LoVo (cell line): ENCODE data around the gene COX11.

ENCODE experiments used
- DNase-seq: peaks from one replicate; pipeline ENCODE4 v3.0.0-alpha.2; 2016; ENCODE audit warnings: low spot score

COX11 gene

GRCh38 chr17:54968262-54968987 is at the start of gene COX11, which contains the start of gene STXBP4:
TSS of gene COX11 (minus strand) at chr17:54968654. CDS start at chr17:54968646, 8 bp downstream.
TSS of gene STXBP4 (plus strand) at chr17:54968765. CDS start at chr17:54986220, 17,455 bp downstream.
- peak; percentile 95 for DNase-seq

DNA sequence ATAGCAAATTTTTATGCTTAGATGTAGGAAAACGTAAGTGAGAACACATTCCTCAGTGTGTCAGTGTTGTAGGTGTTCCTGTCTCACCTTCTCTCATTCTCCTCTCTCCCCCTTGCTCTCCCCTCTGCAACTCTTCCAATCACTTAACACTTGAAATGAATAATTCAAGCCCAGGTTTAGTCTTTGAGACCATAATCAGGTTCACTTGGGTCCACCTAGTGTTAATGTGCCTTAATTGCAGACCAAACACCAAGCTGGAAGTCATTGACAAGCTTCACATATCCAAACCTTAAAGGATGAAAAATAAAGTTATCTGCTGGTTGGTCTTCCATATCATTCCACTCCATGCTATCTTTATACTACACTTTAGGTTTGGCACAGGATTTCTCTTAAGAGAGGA is 37.1 kb upstream of the COX11 start:
- DNase-seq, result peak; percentile 6

GRCh38 chr17:55004484-55004883 is 36.0 kb upstream of the COX11 start:
- DNase-seq, result no peak

DNA sequence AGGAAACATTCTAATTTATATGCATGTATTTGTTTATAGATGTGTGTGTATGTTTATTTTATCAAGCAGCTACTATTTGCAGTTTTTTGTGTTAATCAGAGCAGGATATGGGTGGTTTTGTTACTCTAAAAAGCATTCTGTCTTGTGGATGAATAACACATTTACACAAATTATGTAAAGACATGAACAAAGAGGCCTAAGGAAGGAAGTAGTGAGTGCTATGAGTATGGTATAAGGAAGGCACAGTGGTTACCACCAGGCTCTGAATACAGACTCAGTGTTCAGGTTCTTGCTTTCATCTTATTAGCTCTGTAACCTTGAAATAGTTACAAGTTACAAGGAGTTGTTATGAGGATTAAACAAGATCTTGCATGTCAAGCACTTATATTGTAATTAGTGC is 34.0 kb upstream of the COX11 start:
- DNase-seq, result no peak

GRCh38 chr17:54996441-54996840 is 28.0 kb upstream of the COX11 start:
- DNase-seq, result no peak

DNA sequence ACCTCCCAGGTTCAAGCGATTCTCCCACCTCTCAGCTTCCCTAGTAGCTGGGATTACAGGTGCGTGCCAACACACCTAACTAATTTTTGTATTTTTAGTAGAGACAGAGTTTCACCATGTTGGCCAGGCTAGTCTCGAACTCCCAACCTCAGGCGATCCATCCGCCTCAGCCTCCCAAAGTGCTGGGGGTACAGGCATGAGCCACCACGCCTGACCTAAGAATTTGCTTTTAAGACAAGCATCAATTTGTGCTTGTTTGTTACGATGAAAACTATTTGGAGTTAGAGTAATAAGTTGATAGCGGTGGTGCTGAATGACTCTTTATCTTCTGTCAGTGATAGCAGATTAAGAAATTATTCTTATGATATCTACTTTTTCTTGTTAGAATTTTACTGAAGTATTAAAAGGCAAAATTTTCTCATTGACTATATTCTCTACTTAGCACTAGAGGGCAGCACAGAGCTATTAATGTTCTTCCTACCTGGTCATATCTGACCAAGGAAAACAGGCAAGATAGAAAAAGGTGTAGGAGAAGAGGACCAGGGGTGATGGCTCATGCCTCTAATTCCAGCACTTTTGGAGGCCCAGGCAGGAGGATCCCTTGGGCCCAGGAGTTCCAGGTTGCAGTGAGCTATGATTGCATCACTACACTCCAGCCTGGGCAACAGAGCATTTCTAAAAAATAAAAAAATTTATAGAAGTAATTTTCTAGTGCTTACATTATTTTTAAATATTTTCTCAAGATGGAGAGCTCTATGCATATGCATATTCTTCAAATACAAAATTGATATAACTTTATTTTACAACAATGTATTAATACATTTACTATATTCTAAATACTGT is 24.6 kb upstream of the COX11 start:
- DNase-seq, result peak; percentile 74

- no peak for DNase-seq
Observed at GRCh38 chr17:54991567-54991966, 23.1 kb upstream of the COX11 start.

DNA sequence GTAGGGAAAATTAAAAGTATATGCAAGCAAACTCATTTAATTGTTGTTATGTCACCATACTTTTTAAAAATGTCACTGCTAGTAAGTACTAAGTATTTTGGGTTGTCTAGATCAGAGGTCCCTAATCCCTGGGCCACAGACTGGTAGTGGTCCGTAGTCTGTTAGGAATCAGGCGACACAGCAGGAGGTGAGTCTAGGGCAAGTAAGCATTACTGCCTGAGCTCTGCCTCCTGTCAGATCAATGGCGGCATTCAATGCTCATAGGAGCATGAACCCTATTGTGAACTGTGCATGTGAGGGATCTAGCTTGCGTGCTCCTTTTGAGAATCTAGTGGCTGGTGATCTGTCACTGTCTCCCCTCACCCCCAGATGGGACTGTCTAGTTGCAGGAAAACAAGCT is 21.7 kb upstream of the COX11 start:
- DNase-seq, result no peak

- DNase-seq, result no peak
Observed at GRCh38 chr17:54985476-54985875, 17.0 kb upstream of the COX11 start.

GRCh38 chr17:54983260-54983659 is 14.8 kb upstream of the COX11 start:
- DNase-seq, result no peak

DNA sequence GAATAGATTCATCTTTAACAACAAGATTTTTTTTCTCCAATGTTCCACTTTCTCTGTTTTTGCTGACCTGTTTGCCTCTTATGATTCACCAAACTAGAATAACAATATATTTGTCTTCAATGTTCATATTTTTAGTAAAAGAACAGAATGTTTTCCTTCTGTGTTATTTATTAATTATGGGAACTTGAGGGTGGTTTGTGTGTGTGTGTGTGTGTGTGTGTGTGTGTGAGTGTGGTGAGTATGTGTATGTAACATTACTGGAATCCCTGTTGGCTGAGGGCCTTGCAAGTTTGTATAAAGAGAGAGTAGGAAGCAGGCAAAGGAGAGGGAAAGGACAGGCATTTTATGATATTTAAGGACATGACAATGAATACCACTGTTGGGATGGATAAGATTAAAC is 13.9 kb upstream of the COX11 start:
- no peak for DNase-seq

DNA sequence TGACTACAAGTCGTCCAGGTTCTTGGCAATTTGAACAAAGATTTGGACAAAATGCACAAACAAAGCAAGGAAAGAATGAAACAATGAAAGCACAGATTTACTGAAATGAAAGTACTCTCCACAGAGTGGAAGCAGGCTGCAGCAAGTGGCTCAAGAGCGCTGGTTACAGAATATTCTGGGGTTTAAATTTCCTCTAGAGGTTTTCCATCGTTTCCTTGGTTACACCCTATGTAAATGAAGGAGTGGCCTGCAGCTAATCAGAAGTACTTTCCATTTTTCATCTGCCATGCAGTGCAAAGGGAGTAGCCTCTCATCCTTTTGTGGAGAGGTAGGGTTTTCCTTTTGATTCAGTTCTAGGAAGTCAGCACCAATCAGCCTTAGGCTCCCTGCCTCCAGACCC is 11.9 kb upstream of the COX11 start:
- DNase-seq, result no peak

DNA sequence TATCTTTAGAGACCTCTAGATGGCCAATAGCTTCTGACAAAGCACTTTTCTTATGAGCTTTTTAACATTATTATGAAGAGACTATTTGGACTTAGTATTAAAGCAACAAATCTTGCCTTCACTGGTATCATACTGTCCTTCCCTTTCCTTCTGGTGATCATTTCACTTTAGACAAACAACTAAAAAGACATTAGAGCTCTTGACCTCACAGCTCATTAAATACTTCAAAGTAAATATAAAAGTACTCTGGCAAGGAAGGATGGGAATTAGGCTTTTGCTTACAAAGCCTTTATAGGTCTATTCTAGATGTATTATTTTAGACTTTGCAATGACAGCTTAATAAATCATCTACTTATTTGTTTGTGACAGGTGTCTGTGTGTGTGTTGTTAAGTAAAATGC is 11.2 kb upstream of the COX11 start:
- no peak for DNase-seq

GRCh38 chr17:54977744-54978143 is 9.3 kb upstream of the COX11 start:
- DNase-seq, result no peak

DNA sequence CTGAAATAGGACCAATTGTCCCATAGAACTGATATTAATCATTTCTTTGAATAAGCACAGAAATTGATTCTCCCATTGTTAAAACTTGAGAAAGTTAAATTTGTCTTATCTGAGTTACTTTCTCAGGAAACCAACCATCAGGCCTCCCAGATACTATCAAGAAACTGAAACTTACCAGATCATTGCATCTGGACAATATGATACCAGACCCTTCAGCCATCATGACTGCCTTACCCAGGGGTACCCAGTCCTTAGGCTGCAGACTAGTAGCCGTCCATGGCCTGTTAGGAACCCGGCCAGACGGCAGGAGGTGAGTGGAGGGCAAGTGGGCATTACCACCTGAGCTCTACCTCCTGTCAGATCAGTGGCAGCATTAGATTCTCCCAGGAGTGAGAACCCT is 7.9 kb upstream of the COX11 start:
- no peak for DNase-seq

GRCh38 chr17:54974759-54975158 is 6.3 kb upstream of the COX11 start:
- DNase-seq, result no peak

DNA sequence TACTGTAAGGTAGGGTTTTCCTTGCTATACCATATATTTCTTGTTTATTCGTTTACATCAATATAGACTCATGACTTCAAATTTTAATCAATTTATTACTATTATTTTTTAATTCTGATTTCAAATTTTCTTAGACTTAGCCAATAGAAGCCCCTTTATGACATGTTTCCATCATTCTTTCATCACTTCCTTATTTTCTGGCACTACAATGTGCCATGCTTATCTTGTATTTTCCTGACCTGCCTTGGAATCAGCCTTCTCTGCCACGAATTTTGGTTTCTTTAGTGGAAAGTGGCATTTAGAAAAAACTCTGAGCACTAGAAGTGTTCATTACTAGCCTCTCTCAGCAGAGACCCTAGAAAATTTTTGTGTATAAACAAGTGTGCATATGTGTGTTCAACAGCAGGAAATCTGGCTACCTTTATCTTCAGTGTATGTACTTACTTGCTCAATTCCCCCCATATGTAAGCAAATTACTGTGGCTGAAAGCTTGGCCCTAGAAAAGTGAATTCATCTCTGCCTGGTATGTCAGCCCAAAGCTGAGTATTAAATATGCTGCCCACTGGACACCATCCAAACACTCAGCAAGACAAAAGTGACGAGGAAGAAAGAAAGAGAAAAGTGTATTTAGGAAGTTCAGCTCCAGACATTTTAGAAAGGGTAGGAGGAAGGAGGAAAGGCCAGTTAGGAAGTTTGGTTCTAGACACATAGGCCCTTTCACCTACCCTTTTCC is 4.1 kb upstream of the COX11 start:
- no peak for DNase-seq

- DNase-seq, result no peak
Observed at GRCh38 chr17:54971901-54972300, 3.4 kb upstream of the COX11 start.

DNA sequence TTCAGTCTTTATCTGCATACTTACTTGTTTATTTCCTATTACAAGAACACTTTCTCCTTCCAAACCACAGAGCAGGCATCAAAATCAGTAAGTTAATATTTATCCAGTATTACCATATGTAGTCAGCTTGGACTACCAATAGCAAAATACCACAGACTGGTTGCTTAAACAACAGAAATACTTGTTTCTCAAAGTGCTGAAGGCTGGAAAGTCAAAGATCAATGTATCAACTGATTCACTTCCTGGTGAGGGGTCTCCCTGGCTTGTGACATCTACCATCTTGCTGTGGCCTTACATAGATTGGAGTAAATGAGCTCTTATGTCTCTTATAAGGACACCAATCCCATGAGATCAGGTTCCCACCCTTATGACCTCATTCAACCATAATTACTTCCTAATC is 2.7 kb upstream of the COX11 start:
- DNase-seq, result no peak

GRCh38 chr17:54969658-54970572 is 1.5 kb upstream of the COX11 start:
- no peak for DNase-seq

GRCh38 chr17:54968988-54969332 is 506 bp upstream of the COX11 start:
- DNase-seq, result no peak
